Naive thymus-derived CD4-positive, alpha-beta T cell (primary cell): ENCODE measurements around the gene APPBP2. TPM values are rescaled to one million over a fixed set of nuclear protein-coding genes. Genes with fewer than 3 reads are reported as not detected.
A peak's percentile ranks its signal among the peaks of the same experiment; 100 is the strongest.

Source experiments
- ATAC-seq: fragments of 150-1000 bp; cut with Tn5 transposase; 2 replicates; pipeline ENCODE4 v1.10.0; 2021; ENCODE audit warnings: mild to moderate bottlenecking, moderate library complexity
- CTCF ChIA-PET: fragments of 350-600 bp; sonication (Branson Sonifier 250); formaldehyde crosslinking; loops from one replicate; lab custom pipeline; 2021; ENCODE audit warnings: antibody characterized with exemption; lab: Charles Lee
- POLR2A ChIA-PET: fragments of 350-600 bp; sonication (Branson Sonifier 250); formaldehyde crosslinking; loops from one replicate; lab custom pipeline; 2021; ENCODE audit warnings: antibody characterized with exemption, inconsistent platforms; lab: Charles Lee
- DNase-seq, 9 donors: peaks; one replicate each; pipeline versions ENCODE4 v3.0.0 to v3.0.0-alpha.2; 2020 to 2022; ENCODE audit warnings: mixed read lengths in 1 of 9
- H3K27ac ChIP-seq: one replicate; pipeline ENCODE4 v1.7.0; 2013; ENCODE audit warnings: mild to moderate bottlenecking, low read depth, low read length, moderate library complexity
- H3K27me3 ChIP-seq, 2 donors: one replicate each; pipeline ENCODE4 v1.7.0; 2013; ENCODE audit warnings: low read length in 2 of 2, mild to moderate bottlenecking in 2 of 2, moderate library complexity in 2 of 2; ENCODE audit not compliant: control insufficient read depth in 2 of 2, insufficient read depth in 2 of 2
- H3K36me3 ChIP-seq, 3 experiments: 1 replicate in 2 of 3; 2 replicates in 1 of 3; pipeline ENCODE4 v1.7.0; 2013; ENCODE audit warnings: low read length in 3 of 3, mild to moderate bottlenecking in 3 of 3, moderate library complexity in 1 of 3; ENCODE audit not compliant: insufficient read depth in 3 of 3, control insufficient read depth in 2 of 3
- H3K4me1 ChIP-seq, 2 donors: one replicate each; pipeline ENCODE4 v1.7.0; 2013; ENCODE audit warnings: low read length in 2 of 2, mild to moderate bottlenecking in 2 of 2, moderate library complexity in 1 of 2; ENCODE audit not compliant: control insufficient read depth in 2 of 2, insufficient read depth in 2 of 2
- H3K4me3 ChIP-seq: 2 replicates; pipeline ENCODE4 v1.7.0; 2013; ENCODE audit warnings: mild to moderate bottlenecking, low read length
- H3K9me3 ChIP-seq, 3 experiments: 1 replicate in 2 of 3; 2 replicates in 1 of 3; pipeline ENCODE4 v1.7.0; 2013; ENCODE audit warnings: low read length in 3 of 3; ENCODE audit not compliant: control insufficient read depth in 2 of 3
- H3K27ac Mint-ChIP-seq, 9 donors: one replicate each; pipeline ENCODE4 v1.8.0; 2020 to 2022; ENCODE audit warnings: mixed read lengths in 9 of 9, mild to moderate bottlenecking in 8 of 9, moderate library complexity in 5 of 9, inconsistent platforms in 2 of 9
- H3K27me3 Mint-ChIP-seq, 5 donors: one replicate each; pipeline ENCODE4 v1.8.0; 2021 to 2022; ENCODE audit warnings: mixed read lengths in 5 of 5, mild to moderate bottlenecking in 1 of 5
- H3K36me3 Mint-ChIP-seq, 5 donors: one replicate each; pipeline ENCODE4 v1.8.0; 2020 to 2022; ENCODE audit warnings: mixed read lengths in 5 of 5, mild to moderate bottlenecking in 3 of 5, inconsistent platforms in 1 of 5
- H3K4me1 Mint-ChIP-seq, 7 donors: one replicate each; pipeline ENCODE4 v1.8.0; 2020 to 2022; ENCODE audit warnings: mixed read lengths in 7 of 7, mild to moderate bottlenecking in 3 of 7, inconsistent platforms in 1 of 7
- H3K4me3 Mint-ChIP-seq, 10 donors: one replicate each; pipeline ENCODE4 v1.8.0; 2020 to 2022; ENCODE audit warnings: mild to moderate bottlenecking in 10 of 10, mixed read lengths in 10 of 10, moderate library complexity in 6 of 10, inconsistent platforms in 2 of 10
- H3K9me3 Mint-ChIP-seq, 11 donors: one replicate each; pipeline ENCODE4 v1.8.0; 2020 to 2022; ENCODE audit warnings: mixed read lengths in 11 of 11, mild to moderate bottlenecking in 4 of 11, inconsistent platforms in 1 of 11, moderate library complexity in 1 of 11
- intact Hi-C, 2 donors: fragments of 100-400 bp; cut with micrococcal nuclease; formaldehyde crosslinking; loops; one replicate each; pipeline ENCODE4 v1.15.1; 2023
- polyA plus RNA-seq, 2 donors: library from polyadenylated mRNA; unstranded; fragments of 300-500 nt; fragmentation: Illumina TruSeq; gene quantifications; one replicate each; pipeline ENCODE4 v1.2.3, GENCODE V29; 2021
- total RNA-seq, 6 experiments: library from RNA in 5 of 6; stranded (reverse) in 5 of 6; gene quantifications; 1 replicate in 5 of 6; 2 replicates in 1 of 6; pipeline ENCODE4 v1.2.3 and lab custom pipeline; 2021 to 2026

Gene APPBP2
- total and polyA plus RNA-seq, 7 experiments from 2014 or later: 23.4 to 47.5 (median 29.0) TPM

DNA sequence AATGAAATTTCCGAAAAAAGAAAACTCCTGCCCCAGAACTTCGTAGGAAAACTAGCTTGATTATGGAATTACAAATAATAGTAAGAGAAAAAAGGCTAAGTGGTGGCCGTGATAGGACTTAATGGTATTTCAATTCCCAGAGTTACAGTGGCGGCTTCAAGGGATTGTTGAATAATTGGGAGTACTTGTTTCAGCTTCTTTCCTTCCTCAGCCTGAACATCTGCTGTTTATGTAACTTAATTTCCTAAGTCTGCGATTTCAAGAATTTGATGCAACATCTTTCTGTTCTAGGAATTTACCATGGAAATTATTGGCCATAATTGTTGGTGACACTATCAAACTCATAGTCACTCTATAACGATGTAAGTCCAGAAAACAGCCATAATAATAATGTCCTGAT, 684 bp upstream of the APPBP2 start:
- Mint-ChIP-seq H3K36me3 (peaks cover 0 to 7% (median 4%) of the 10 kb centered on the region in 5 donors), H3K4me1 (peaks cover 27 to 55% (median 47%) of the 10 kb centered on the region in 7 donors)

DNA sequence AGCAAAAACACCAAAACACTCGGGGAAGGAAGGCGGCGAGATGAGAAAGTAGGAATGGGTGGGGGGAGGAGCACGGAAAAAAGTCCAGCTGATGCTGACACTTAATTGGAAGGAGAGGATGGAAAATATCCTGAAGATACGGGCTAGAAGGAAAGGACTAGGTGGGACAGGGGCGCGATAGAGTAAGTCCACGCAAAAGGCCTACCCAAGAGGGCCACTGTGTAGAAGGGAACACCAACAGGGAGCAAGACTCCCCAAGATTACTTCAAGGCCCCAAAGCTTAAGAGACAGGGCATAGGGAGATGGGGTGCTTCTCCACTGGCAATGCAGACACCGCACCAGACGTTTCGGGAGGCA, 736 bp downstream of the APPBP2 start:
- POLR2A ChIA-PET: interaction anchor here (0.6 to 1.6 kb wide), 2 partner anchors 76 to 697 kb away, joined by 3 to 4 read pairs; no protein-coding TSS in a partner anchor
- H3K4me1 Mint-ChIP-seq: peaks cover 34 to 68% (median 61%) of the 10 kb centered on the region in 7 donors

More for the DNA sequence above, 684 bp upstream of the APPBP2 start:
- no peak for ATAC-seq
- Histone ChIP-seq H3K27ac (peak overlapping the region; percentile 99), H3K27me3 (no peaks in the 10 kb centered on the region), H3K36me3 (peaks cover 0 to 12% (median 0%) of the 10 kb centered on the region in 3 experiments), H3K4me3 (peak overlapping the region; percentile 86), H3K4me1 (peaks cover 19 to 25% of the 10 kb centered on the region in 2 donors), H3K9me3 (no peaks in the 10 kb centered on the region)
- ChIA-PET CTCF (interaction anchor here (0.8 to 3.2 kb wide), 2 partner anchors 43 to 111 kb away, joined by 3 to 9 read pairs; no protein-coding TSS in a partner anchor), POLR2A (interaction anchor here (0.6 to 1.6 kb wide), 5 partner anchors 9 to 450 kb away, joined by 3 to 8 read pairs (median 3); partner anchors contain the start of gene USP32)
- intact Hi-C loops: loop anchor here (1.0 to 10.0 kb wide), 7 partner anchors 74 to 1541 kb away; partner anchors contain the start of genes BCAS3 (in 1 of the 2), DHX40 (in 1 of the 2), MED13 (in 1 of the 2) and PPM1D (in 1 of the 2)
- peak overlapping the region; percentile 96 to 99 (median 98) for H3K27ac Mint-ChIP-seq
- H3K4me3 Mint-ChIP-seq: peak overlapping the region; percentile 98 to 100 (median 99)
- peaks cover 0 to 2% (median 0%) of the 10 kb centered on the region in 5 donors for H3K27me3 Mint-ChIP-seq
- no peak for DNase-seq
- no peaks in the 10 kb centered on the region for H3K9me3 Mint-ChIP-seq

DNA sequence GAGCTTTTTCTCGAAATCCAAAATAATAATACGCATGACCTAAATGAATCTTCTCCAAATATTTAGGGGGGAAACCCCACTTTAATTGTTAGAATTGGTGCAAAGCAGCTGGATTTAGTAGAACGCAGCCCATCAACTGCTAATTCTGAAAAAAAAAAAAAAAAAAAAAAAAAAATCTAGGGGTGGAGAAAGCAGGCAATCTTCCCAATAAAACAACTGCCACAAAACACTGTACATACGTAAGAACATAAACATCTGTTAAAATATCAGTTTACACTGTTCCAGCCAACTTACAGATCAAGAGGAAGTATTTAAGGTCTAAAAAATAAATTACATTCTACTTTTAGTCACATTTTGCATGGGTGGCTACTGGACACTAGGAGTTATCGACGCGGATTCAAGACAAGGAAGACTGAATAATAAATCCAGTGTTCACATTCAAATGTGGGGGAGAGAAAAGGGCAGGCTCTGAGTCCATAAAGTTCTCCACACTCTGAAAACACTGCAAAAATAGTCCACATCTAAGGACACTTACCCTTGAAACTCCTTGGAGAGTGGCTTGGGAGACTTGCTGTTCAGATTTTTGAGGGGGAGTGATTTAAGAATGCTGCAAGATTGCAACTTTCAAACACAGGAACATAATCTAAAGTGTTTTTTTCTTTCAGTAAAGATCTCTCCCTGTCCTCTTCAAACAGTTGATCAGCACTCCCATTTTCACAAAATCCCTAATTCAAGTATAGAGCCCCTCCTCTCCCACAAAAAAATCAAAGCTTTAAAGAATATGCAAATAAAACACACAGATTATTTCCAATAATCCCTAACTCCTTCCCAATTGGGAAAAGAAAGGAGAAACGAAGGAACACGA, 1.3 kb downstream of the APPBP2 start:
- Mint-ChIP-seq H3K4me3 (peak overlapping the region; percentile 98 to 100 (median 99)), H3K4me1 (peaks cover 34 to 68% (median 61%) of the 10 kb centered on the region in 7 donors), H3K27me3 (no peaks in the 10 kb centered on the region), H3K36me3 (peaks cover 0 to 10% (median 4%) of the 10 kb centered on the region in 5 donors), H3K27ac (peak overlapping the region; percentile 96 to 99 (median 98)), H3K9me3 (no peaks in the 10 kb centered on the region)
- no peak for ATAC-seq
- ChIA-PET CTCF (interaction anchor here (1.9 to 3.2 kb wide), 2 partner anchors 10 to 45 kb away, joined by 4 to 9 read pairs; no protein-coding TSS in a partner anchor), POLR2A (interaction anchor here (0.6 to 1.6 kb wide), 2 partner anchors 76 to 698 kb away, joined by 3 to 4 read pairs; no protein-coding TSS in a partner anchor)
- H3K4me1 ChIP-seq: peaks cover 19 to 25% of the 10 kb centered on the region in 2 donors
- intact Hi-C loops: loop anchor here (1.0 to 10.0 kb wide), 9 partner anchors 45 to 1543 kb away; partner anchors contain the start of genes USP32 (in 2 of the 2), BCAS3 (in 1 of the 2), DHX40 (in 1 of the 2) and MED13 (in 1 of the 2)
- peaks cover 0 to 12% (median 4%) of the 10 kb centered on the region in 3 experiments for H3K36me3 ChIP-seq
- peak overlapping the region; percentile 86 for H3K4me3 ChIP-seq
- H3K9me3 ChIP-seq: no peaks in the 10 kb centered on the region
- no peaks in the 10 kb centered on the region for H3K27me3 ChIP-seq
- peak overlapping the region; percentile 99 for H3K27ac ChIP-seq
- no peak for DNase-seq

More for the DNA sequence above, 736 bp downstream of the APPBP2 start:
- H3K9me3 Mint-ChIP-seq: no peaks in the 10 kb centered on the region
- ATAC-seq (no peak), DNase-seq (no peak)
- Histone ChIP-seq H3K4me1 (peaks cover 19 to 25% of the 10 kb centered on the region in 2 donors), H3K36me3 (peaks cover 0 to 12% (median 4%) of the 10 kb centered on the region in 3 experiments), H3K9me3 (no peaks in the 10 kb centered on the region), H3K27ac (peak overlapping the region; percentile 99), H3K27me3 (no peaks in the 10 kb centered on the region), H3K4me3 (peak overlapping the region; percentile 86)
- intact Hi-C loops: loop anchor here (1.0 to 10.0 kb wide), 9 partner anchors 44 to 1542 kb away; partner anchors contain the start of genes USP32 (in 2 of the 2), BCAS3 (in 1 of the 2), DHX40 (in 1 of the 2) and MED13 (in 1 of the 2)
- H3K27me3 Mint-ChIP-seq: no peaks in the 10 kb centered on the region
- peak overlapping the region; percentile 98 to 100 (median 99) for H3K4me3 Mint-ChIP-seq
- H3K36me3 Mint-ChIP-seq: peaks cover 0 to 10% (median 4%) of the 10 kb centered on the region in 5 donors
- peak overlapping the region; percentile 96 to 99 (median 98) for H3K27ac Mint-ChIP-seq
- CTCF ChIA-PET: interaction anchor here (3.2 kb wide), 1 partner anchor 44 kb away, joined by 9 read pairs; no protein-coding TSS in a partner anchor

DNA sequence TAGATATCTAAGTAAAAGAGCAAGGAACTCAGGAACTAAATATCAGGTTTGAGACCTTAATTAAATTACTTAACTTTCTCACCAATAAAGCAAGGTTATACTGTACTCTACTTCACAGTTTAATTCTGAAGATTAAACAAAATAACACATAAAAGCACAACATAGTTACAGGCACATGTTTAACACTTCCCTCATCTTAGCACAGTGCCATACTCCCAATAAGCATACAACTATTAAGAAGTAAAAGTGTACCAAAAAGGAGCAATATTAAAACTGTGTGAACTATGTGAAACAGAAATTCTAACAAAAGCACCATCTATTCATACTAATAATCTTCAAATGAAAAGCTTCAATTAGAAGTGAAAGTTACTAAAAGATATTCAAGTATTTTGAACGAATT, 2.2 kb downstream of the APPBP2 start:
- H3K36me3 Mint-ChIP-seq: peaks cover 0 to 10% (median 4%) of the 10 kb centered on the region in 5 donors
- no peaks in the 10 kb centered on the region for H3K9me3 Mint-ChIP-seq
- H3K27me3 Mint-ChIP-seq: no peaks in the 10 kb centered on the region
- no peak for DNase-seq
- H3K4me3 ChIP-seq: no peak overlapping the region
- H3K36me3 ChIP-seq: peaks cover 0 to 17% (median 4%) of the 10 kb centered on the region in 3 experiments
- peaks cover 19 to 25% of the 10 kb centered on the region in 2 donors for H3K4me1 ChIP-seq
- peak overlapping the region in 7 of 9 donors; percentile 48 to 98 (median 75) for H3K27ac Mint-ChIP-seq
- H3K27me3 ChIP-seq: no peaks in the 10 kb centered on the region
- no peak for ATAC-seq
- intact Hi-C loops: loop anchor here (10.0 kb wide), 2 partner anchors 389 to 959 kb away; partner anchors contain the start of gene DHX40 (in 1 of the 2)
- H3K4me1 Mint-ChIP-seq: peaks cover 36 to 70% (median 63%) of the 10 kb centered on the region in 7 donors
- ChIA-PET CTCF (interaction anchor here (0.9 to 3.2 kb wide), 3 partner anchors 9 to 46 kb away, joined by 4 to 9 read pairs (median 7); no protein-coding TSS in a partner anchor), POLR2A (interaction anchor here (0.6 kb wide), 1 partner anchor 18 kb away, joined by 3 read pairs; no protein-coding TSS in a partner anchor)
- H3K9me3 ChIP-seq: no peaks in the 10 kb centered on the region
- peak overlapping the region; percentile 98 to 100 (median 99) for H3K4me3 Mint-ChIP-seq
- H3K27ac ChIP-seq: peak overlapping the region; percentile 99

DNA sequence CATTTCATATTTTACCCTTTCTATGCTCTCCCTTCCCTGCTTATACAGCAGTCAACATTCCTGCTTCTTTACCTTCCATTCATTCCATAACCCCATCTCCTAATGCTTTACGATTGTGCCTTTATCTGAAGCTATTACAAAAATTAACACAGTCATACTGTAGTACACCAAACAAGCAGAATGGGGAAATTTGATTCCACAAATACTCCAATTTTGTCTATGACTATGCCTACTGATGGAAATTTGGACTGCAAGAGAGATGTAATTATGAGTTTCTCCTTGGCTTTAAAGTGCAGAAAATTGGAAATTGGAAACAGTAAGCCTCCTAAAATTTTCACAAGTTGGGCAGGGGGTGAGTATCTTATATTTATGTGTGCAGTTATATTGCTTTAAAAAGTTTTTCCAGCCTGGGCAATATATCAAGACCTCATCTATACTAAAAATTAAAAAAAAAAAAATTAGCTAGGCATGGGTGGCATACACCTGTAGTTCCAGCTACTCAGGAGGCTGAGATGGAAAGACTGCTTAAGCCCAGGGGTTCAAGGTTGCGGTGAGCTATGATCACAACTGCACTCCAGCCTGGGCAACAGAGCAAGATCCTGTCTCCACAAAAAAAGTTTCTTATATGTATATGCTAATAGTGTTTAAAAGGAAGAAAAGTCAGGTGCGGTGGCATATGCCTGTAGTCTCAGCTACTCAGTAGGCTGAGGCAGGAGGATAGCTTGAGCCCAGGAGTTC, 3.0 kb downstream of the APPBP2 start:
- Mint-ChIP-seq H3K4me1 (peaks cover 42 to 78% (median 69%) of the 10 kb centered on the region in 7 donors), H3K36me3 (peaks cover 0 to 10% (median 4%) of the 10 kb centered on the region in 5 donors), H3K9me3 (no peaks in the 10 kb centered on the region), H3K4me3 (peak overlapping the region in 6 of 10 donors; percentile 4 to 50 (median 24)), H3K27ac (peak overlapping the region in 4 of 9 donors; percentile 2 to 53 (median 25)), H3K27me3 (no peaks in the 10 kb centered on the region)
- Histone ChIP-seq H3K9me3 (no peaks in the 10 kb centered on the region), H3K27ac (no peak overlapping the region), H3K4me3 (no peak overlapping the region), H3K36me3 (peaks cover 0 to 19% (median 4%) of the 10 kb centered on the region in 3 experiments), H3K27me3 (no peaks in the 10 kb centered on the region), H3K4me1 (peaks cover 19 to 31% of the 10 kb centered on the region in 2 donors)
- ChIA-PET POLR2A (interaction anchor here (0.6 kb wide), 1 partner anchor 19 kb away, joined by 3 read pairs; no protein-coding TSS in a partner anchor), CTCF (interaction anchor here (0.9 to 1.9 kb wide), 2 partner anchors 8 to 25 kb away, joined by 4 to 7 read pairs; no protein-coding TSS in a partner anchor)
- no peak for ATAC-seq
- no peak for DNase-seq
- intact Hi-C loops: loop anchor here (10.0 kb wide), 2 partner anchors 388 to 958 kb away; partner anchors contain the start of gene DHX40 (in 1 of the 2)
